ENCODE measurements around the gene DHX34.
"Not testable (repeated sequence)": the region's sequence is repeated elsewhere in the genome, so short reads cannot be mapped to it uniquely, and the experiment has no call there.

Gene DHX34

GRCh38 chr19:47340477-47341208 is 8.5 kb upstream of the DHX34 start:
- Mint-ChIP-seq H3K36me3 (ENCODE audit: low read depth) (no peaks in the 10 kb centered on the region), H3K4me3 (no peak overlapping the region), H3K27me3 (no peaks in the 10 kb centered on the region), H3K4me1 (peaks cover 8% of the 10 kb centered on the region), H3K9me3 (no peaks in the 10 kb centered on the region), H3K27ac (no peak overlapping the region)
- DNase-seq (no peak), ATAC-seq (no peak)

GRCh38 chr19:47341734-47342133 is 7.4 kb upstream of the DHX34 start:
- Mint-ChIP-seq H3K36me3 (ENCODE audit: low read depth) (no peaks in the 10 kb centered on the region), H3K9me3 (no peaks in the 10 kb centered on the region), H3K27ac (no peak overlapping the region), H3K4me1 (peaks cover 4% of the 10 kb centered on the region), H3K27me3 (no peaks in the 10 kb centered on the region), H3K4me3 (no peak overlapping the region)
- no peak for ATAC-seq
- DNase-seq = no peak

GRCh38 chr19:47343194-47343802 is 5.8 kb upstream of the DHX34 start:
- H3K4me1 Mint-ChIP-seq = no peaks in the 10 kb centered on the region
- no peak for ATAC-seq

GRCh38 chr19:47344425-47344824 is 4.7 kb upstream of the DHX34 start:
- ATAC-seq (no peak), DNase-seq (no peak)
- Mint-ChIP-seq H3K27me3 (peaks cover 2% of the 10 kb centered on the region), H3K4me1 (peaks cover 11% of the 10 kb centered on the region), H3K4me3 (no peak overlapping the region), H3K27ac (no peak overlapping the region), H3K9me3 (no peaks in the 10 kb centered on the region), H3K36me3 (ENCODE audit: low read depth) (peaks cover 4% of the 10 kb centered on the region)

More at GRCh38 chr19:47343194-47343802, 5.8 kb upstream of the DHX34 start:
- no peak for DNase-seq
- no peaks in the 10 kb centered on the region for H3K36me3 Mint-ChIP-seq (ENCODE audit: low read depth)
- H3K27ac Mint-ChIP-seq = no peak overlapping the region
- H3K4me3 Mint-ChIP-seq = no peak overlapping the region
- no peaks in the 10 kb centered on the region for H3K9me3 Mint-ChIP-seq
- H3K27me3 Mint-ChIP-seq = no peaks in the 10 kb centered on the region

GRCh38 chr19:47346024-47346423 is 3.1 kb upstream of the DHX34 start:
- H3K27ac Mint-ChIP-seq, H3K4me3 Mint-ChIP-seq, ATAC-seq, DNase-seq, H3K27me3 Mint-ChIP-seq, H3K9me3 Mint-ChIP-seq: not testable (repeated sequence)
- Mint-ChIP-seq H3K36me3 (ENCODE audit: low read depth) (peaks cover 17% of the 10 kb centered on the region), H3K4me1 (peaks cover 25% of the 10 kb centered on the region)

- no peak for DNase-seq
Observed at GRCh38 chr19:47350630-47351029, 1.5 kb downstream of the DHX34 start.

GRCh38 chr19:47351548-47351947 is 2.4 kb downstream of the DHX34 start:
- H3K27ac Mint-ChIP-seq = peak overlapping the region; percentile 22
- DNase-seq = no peak
- H3K4me1 Mint-ChIP-seq = peaks cover 36% of the 10 kb centered on the region

More at GRCh38 chr19:47350630-47351029, 1.5 kb downstream of the DHX34 start:
- Mint-ChIP-seq H3K4me1 (peaks cover 36% of the 10 kb centered on the region), H3K36me3 (ENCODE audit: low read depth) (peaks cover 53% of the 10 kb centered on the region), H3K4me3 (peak overlapping the region; percentile 96), H3K27ac (peak overlapping the region; percentile 14), H3K9me3 (no peaks in the 10 kb centered on the region), H3K27me3 (peaks cover 2% of the 10 kb centered on the region)
- no peak for ATAC-seq

GRCh38 chr19:47352095-47352494 is 3.0 kb downstream of the DHX34 start:
- peaks cover 36% of the 10 kb centered on the region for H3K4me1 Mint-ChIP-seq
- no peak for ATAC-seq
- no peaks in the 10 kb centered on the region for H3K9me3 Mint-ChIP-seq
- peaks cover 66% of the 10 kb centered on the region for H3K36me3 Mint-ChIP-seq (ENCODE audit: low read depth)
- DNase-seq = no peak
- peaks cover 2% of the 10 kb centered on the region for H3K27me3 Mint-ChIP-seq
- no peak overlapping the region for H3K4me3 Mint-ChIP-seq
- no peak overlapping the region for H3K27ac Mint-ChIP-seq

More at GRCh38 chr19:47351548-47351947, 2.4 kb downstream of the DHX34 start:
- Mint-ChIP-seq H3K36me3 (ENCODE audit: low read depth) (peaks cover 61% of the 10 kb centered on the region), H3K4me3 (peak overlapping the region; percentile 38), H3K9me3 (no peaks in the 10 kb centered on the region), H3K27me3 (peaks cover 2% of the 10 kb centered on the region)
- ATAC-seq = no peak

GRCh38 chr19:47353307-47353712 is 4.2 kb downstream of the DHX34 start:
- Mint-ChIP-seq H3K36me3 (ENCODE audit: low read depth) (peaks cover 77% of the 10 kb centered on the region), H3K4me3 (no peak overlapping the region), H3K27ac (no peak overlapping the region), H3K9me3 (no peaks in the 10 kb centered on the region), H3K4me1 (peaks cover 36% of the 10 kb centered on the region), H3K27me3 (peaks cover 2% of the 10 kb centered on the region)
- no peak for ATAC-seq
- DNase-seq = no peak

GRCh38 chr19:47356900-47357299 is 7.8 kb downstream of the DHX34 start:
- Mint-ChIP-seq H3K27ac (no peak overlapping the region), H3K27me3 (no peaks in the 10 kb centered on the region), H3K36me3 (ENCODE audit: low read depth) (peaks cover 76% of the 10 kb centered on the region), H3K4me1 (peaks cover 5% of the 10 kb centered on the region), H3K9me3 (no peaks in the 10 kb centered on the region), H3K4me3 (no peak overlapping the region)
- ATAC-seq = no peak
- DNase-seq = no peak

GRCh38 chr19:47357788-47358680 is 8.9 kb downstream of the DHX34 start:
- H3K9me3 Mint-ChIP-seq = no peaks in the 10 kb centered on the region
- DNase-seq (no peak), ATAC-seq (no peak)
- no peak overlapping the region for H3K4me3 Mint-ChIP-seq
- no peak overlapping the region for H3K27ac Mint-ChIP-seq
- H3K4me1 Mint-ChIP-seq = peaks cover 2% of the 10 kb centered on the region
- no peaks in the 10 kb centered on the region for H3K27me3 Mint-ChIP-seq
- H3K36me3 Mint-ChIP-seq (ENCODE audit: low read depth) = peaks cover 66% of the 10 kb centered on the region

GRCh38 chr19:47358936-47359335 is 9.8 kb downstream of the DHX34 start:
- DNase-seq (no peak), ATAC-seq (no peak)
- Mint-ChIP-seq H3K4me3 (no peak overlapping the region), H3K27ac (no peak overlapping the region), H3K27me3 (no peaks in the 10 kb centered on the region), H3K4me1 (peaks cover 2% of the 10 kb centered on the region), H3K9me3 (no peaks in the 10 kb centered on the region), H3K36me3 (ENCODE audit: low read depth) (peaks cover 62% of the 10 kb centered on the region)

GRCh38 chr19:47362321-47362720 is 13.2 kb downstream of the DHX34 start:
- ATAC-seq (no peak), DNase-seq (no peak)
- Mint-ChIP-seq H3K36me3 (ENCODE audit: low read depth) (peaks cover 49% of the 10 kb centered on the region), H3K27me3 (no peaks in the 10 kb centered on the region), H3K9me3 (no peaks in the 10 kb centered on the region), H3K4me3 (no peak overlapping the region), H3K27ac (no peak overlapping the region), H3K4me1 (no peaks in the 10 kb centered on the region)

GRCh38 chr19:47363758-47364531 is 14.8 kb downstream of the DHX34 start:
- ATAC-seq = no peak
- H3K9me3 Mint-ChIP-seq = no peaks in the 10 kb centered on the region
- H3K27me3 Mint-ChIP-seq = no peaks in the 10 kb centered on the region
- H3K27ac Mint-ChIP-seq = no peak overlapping the region
- H3K4me3 Mint-ChIP-seq = no peak overlapping the region
- peaks cover 38% of the 10 kb centered on the region for H3K36me3 Mint-ChIP-seq (ENCODE audit: low read depth)
- H3K4me1 Mint-ChIP-seq = no peaks in the 10 kb centered on the region
- no peak for DNase-seq
